ENCODE data around the gene RHNO1.
"Not testable (repeated sequence)": the region's sequence is repeated elsewhere in the genome, so short reads cannot be mapped to it uniquely, and the experiment has no call there.

The RHNO1 gene

GRCh38 chr12:2860170-2860569, 16.9 kb upstream of the RHNO1 start:
- DNase-seq, result no peak

GRCh38 chr12:2862876-2863275, 14.1 kb upstream of the RHNO1 start:
- DNase-seq, result no peak

DNA sequence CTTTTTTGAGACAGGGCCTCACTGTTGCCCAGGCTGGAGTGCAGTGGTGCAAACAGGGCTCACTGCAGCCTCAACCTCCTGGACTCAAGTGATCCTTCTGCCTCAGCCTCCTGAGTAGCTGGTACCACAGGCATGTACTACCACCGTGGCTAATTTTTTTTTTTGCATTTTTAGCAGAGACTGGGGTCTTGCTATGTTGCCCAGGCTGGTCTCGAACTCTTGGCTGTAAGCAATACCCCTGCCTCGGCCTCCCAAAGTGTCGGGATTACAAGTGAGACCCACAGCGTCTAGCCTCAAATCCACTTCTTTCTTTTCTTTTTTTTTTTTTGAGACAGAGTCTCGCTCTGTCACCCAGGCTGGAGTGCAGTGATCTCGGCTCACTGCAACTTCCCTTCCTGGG, 13.6 kb upstream of the RHNO1 start:
- not testable (repeated sequence) for DNase-seq

- DNase-seq, result no peak
These were observed 12.8 kb upstream of the RHNO1 start for GRCh38 chr12:2864198-2864597.

- DNase-seq, result not testable (repeated sequence)
These were observed 7.9 kb upstream of the RHNO1 start for GRCh38 chr12:2868986-2869632.

DNA sequence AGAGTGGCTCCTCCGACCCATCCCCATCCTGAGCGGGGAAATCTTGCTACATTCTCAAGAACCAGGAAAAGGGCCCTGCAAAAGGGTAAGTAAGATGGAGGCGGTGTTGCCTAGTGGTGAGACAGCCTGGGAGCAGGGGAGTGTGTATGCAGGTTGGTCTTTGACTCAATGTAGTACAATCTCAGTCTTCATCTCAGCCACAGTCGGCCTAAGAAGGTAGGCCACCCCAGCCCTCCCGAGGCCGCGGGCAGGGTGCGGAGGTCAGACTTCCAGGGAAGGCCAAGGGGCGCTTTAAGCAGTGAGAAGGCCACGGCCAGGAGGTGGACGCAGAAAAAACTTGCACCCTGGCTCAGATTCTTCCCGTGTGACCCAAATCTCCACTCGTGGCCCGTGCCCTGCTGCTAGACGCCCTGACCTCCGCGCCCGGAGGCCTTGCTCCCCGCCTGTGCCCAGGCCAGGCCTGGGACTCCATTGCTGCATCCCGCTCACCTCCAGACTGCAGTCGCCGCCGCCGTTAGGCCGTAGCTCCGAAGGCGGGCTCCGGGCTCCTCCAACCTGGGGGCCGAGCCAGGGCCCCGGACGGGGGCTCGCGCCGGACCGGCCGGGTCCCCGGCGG, 484 bp upstream of the RHNO1 start:
- no peak for DNase-seq

- DNase-seq, result no peak
These were observed 1.1 kb downstream of the RHNO1 start for GRCh38 chr12:2877953-2878732.

GRCh38 chr12:2879853-2880252, 2.8 kb downstream of the RHNO1 start:
- no peak for DNase-seq

- no peak for DNase-seq
These were observed 7.8 kb downstream of the RHNO1 start for GRCh38 chr12:2884810-2885209.

- DNase-seq, result no peak
These were observed 9.9 kb downstream of the RHNO1 start for GRCh38 chr12:2886768-2887450.

GRCh38 chr12:2890001-2890387, 13.0 kb downstream of the RHNO1 start:
- no peak for DNase-seq

DNA sequence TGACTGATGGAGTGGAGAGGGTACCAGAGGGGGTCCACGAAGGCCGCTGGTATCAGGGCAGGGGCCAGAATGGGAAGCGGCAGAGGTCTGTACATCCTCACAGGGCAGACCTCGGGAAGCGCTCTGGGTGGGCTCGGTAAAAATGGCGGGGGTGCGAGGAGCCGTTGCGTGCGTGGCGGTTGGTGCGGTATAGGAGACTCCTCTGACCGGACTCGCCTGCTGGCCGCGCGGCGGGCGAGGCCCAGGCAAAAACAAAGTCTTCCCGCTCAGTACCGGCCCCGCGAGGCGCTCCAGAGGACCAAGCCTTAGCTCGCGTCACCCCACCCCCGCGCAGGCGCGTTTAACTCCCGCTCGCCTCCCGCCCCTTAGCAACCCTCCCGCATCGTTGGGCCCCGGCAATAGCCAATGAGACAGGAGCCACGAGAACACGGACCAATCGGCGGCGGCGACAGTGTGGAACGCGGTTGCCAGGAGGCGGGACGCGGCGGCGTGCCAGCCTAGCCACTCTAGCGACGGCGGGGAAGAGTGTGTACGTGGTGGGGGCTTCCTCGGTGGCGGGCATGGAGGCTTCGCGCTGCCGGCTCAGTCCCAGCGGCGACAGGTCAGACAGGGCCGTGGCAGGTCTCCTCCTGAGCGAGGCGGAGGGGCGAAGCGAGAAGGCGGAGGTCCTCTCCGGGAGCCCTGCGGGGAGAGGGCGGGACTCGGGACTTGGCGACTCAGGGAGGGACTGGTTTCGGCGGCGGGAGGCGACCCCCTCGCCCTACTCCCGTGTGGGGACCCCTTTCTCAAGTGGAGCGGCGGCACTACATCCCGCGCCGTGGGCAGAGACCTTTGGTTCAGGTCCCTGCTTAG, 13.6 kb downstream of the RHNO1 start, which contains the start of gene TULP3:
Gene TULP3 (plus strand): TSS at position 504 of the 852 bp plus-strand sequence. CDS start 57 bp downstream, at position 561.
- peak; percentile 99 for DNase-seq

- peak; percentile 78 for DNase-seq
These were observed 14.4 kb downstream of the RHNO1 start for GRCh38 chr12:2891240-2892053.

- no peak for DNase-seq
These were observed 15.2 kb downstream of the RHNO1 start for GRCh38 chr12:2892246-2892645.

GRCh38 chr12:2893007-2893406, 16.0 kb downstream of the RHNO1 start:
- peak; percentile 34 for DNase-seq

DNA sequence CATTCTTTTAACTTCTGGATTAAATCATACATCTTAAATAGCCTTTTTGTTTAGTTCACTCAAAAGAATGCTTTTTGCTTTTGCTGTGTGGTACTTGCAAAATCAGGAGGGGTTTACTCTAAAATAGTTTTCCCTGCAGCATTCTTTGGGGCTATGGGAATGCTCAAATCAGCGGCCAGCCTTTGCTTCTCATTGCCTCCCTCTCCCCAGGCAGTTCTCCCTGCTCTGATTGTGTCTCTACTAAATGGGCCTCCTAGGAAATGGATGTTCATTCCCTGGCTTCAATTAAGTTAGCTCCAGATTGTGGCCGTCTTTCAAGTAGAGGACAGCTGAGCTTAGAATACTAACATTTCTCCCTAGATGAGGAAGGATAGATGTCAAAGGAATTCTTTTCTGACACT, 18.0 kb downstream of the RHNO1 start:
- no peak for DNase-seq

- DNase-seq, result no peak
These were observed 18.5 kb downstream of the RHNO1 start for GRCh38 chr12:2895511-2895910.

DNA sequence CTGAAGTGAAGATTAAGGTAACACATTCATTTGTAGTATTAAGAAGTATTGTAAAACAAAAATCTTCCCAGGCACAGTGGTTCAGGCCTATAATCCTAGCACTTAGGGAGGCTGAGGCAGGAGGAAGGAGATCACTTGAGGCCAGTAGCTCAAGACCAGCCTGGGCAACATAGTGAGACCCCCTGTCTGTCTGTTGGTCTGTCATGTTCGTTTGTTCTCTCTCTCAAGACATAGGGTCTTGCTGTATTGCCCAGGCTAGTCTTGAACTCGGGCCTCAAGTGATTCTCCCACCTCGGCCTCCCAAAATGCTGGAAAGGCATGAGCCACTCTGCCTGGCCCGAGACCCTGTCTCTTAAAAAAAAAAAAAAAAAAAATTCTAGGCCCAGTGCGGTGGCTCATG, 20.4 kb downstream of the RHNO1 start:
- no peak for DNase-seq

DNA sequence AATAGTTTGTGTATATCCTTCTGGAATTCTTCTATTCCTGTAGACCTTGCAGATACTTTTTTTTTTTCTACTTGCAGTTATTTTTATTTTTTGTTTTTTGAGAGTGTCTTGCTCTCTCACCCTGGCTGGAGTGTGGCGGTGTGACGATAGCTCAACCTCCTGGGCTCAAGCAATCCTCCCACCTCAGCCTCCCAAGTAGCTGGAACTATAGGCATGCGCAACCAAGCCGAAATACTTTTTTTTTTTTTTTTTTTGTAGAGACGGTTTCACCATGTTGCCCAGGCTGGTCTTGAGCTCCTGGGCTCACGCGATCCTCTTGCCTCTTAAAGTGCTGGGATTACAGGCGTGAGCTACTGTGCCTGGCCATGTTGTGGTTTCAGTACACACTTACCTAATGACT, 23.6 kb downstream of the RHNO1 start:
- DNase-seq, result no peak

DNA sequence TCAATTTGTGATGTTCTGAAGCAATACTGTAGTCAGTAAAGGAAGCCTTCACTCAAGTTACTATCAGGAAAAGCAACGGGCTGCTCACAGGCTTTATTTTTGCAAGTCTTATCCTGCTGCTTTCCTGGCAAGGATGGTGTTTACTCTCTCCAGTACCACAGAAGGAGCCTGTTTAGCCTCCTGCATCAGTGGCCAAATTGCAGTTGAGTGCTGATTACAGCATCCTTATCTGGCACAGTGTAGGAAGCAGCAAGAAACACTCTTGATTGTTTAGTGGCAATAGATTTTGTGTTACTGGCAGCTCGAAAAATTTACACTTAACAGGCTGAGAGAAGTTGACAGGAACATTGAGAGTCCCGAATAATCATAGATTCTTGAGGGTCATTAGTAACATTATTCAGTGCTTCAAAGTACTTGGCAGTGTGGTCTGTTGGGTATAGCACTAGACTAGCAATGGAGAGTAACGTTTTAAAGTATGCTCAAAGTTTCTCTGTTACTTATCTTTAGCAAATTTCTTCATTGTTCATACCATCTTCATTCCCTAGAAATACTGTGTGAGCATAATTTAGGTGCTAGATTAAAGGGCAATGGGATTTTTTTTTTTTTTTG, 25.4 kb downstream of the RHNO1 start:
- no peak for DNase-seq

GRCh38 chr12:2904260-2904659, 27.2 kb downstream of the RHNO1 start:
- no peak for DNase-seq
